OCI-LY1 (cell line): ENCODE results near the gene POLR2E.

Source experiments
- EZH2 ChIP-seq: fragments of 200-600 bp; sonication (generic), shearing (Covaris generic); IDR thresholded peaks from 2 replicates; pipeline ENCODE4 v1.8.0; 2017; ENCODE audit warnings: borderline replicate concordance, mixed run types, mild to moderate bottlenecking, antibody characterized with exemption, low read length, moderate library complexity, mixed read lengths
- TF ChIP-seq, protein P1 (sequence below): fragments of 200-600 bp; sonication (generic), shearing (Covaris generic); IDR thresholded peaks from 2 replicates; pipeline ENCODE4 v1.5.1; 2017; ENCODE audit warnings: mild to moderate bottlenecking, antibody characterized with exemption, low read length, moderate library complexity, mixed read lengths

DNA sequence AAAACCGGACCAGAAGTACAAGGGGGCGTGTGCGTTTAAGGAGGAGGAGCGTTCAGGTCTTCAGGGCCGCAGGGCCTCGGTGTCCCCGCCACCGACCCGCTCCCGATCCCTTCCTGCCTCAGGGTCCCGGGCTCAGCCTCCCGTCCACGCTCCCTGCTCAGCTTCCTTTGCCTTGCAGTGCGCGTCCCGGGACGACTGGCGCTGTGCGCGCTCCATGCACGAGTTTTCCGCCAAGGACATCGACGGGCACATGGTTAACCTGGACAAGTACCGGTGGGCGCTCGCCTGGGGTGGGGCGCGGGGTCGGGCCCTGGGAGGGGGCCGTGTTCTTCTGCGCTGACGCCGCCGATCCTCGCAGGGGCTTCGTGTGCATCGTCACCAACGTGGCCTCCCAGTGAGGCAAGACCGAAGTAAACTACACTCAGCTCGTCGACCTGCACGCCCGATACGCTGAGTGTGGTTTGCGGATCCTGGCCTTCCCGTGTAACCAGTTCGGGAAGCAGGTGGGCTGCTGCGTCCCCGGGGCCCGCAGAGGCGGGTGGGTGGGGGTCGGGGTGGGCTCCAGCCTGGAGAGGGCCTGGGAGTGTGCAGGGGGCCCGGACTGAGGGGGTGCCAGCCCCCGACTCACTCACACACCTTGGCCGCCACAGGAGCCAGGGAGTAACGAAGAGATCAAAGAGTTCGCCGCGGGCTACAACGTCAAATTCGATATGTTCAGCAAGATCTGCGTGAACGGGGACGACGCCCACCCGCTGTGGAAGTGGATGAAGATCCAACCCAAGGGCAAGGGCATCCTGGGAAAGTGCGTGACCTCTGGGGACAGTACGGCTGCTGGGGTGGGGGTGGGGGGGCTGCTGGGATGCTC is 10.1 kb upstream of the POLR2E start:
- TF ChIP-seq, protein P1, sequence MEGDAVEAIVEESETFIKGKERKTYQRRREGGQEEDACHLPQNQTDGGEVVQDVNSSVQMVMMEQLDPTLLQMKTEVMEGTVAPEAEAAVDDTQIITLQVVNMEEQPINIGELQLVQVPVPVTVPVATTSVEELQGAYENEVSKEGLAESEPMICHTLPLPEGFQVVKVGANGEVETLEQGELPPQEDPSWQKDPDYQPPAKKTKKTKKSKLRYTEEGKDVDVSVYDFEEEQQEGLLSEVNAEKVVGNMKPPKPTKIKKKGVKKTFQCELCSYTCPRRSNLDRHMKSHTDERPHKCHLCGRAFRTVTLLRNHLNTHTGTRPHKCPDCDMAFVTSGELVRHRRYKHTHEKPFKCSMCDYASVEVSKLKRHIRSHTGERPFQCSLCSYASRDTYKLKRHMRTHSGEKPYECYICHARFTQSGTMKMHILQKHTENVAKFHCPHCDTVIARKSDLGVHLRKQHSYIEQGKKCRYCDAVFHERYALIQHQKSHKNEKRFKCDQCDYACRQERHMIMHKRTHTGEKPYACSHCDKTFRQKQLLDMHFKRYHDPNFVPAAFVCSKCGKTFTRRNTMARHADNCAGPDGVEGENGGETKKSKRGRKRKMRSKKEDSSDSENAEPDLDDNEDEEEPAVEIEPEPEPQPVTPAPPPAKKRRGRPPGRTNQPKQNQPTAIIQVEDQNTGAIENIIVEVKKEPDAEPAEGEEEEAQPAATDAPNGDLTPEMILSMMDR: no peak
- no peak for TF ChIP-seq EZH2
